RWPE2 (cell line): ENCODE data around the gene PCSK5.

ENCODE experiments used
- ATAC-seq: fragments of 200-7000 bp; cut with Tn5 transposase; 3 replicates; pipeline ENCODE4 v1.9.1; 2021; ENCODE audit warnings: low read depth
- DNase-seq: peaks from one replicate; pipeline ENCODE4 v3.0.0-alpha.2; 2020; ENCODE audit warnings: low spot score
- H3K27ac ChIP-seq: fragments of 450-650 bp; 2 replicates; pipeline ENCODE4 v1.5.1; 2017; ENCODE audit warnings: mild to moderate bottlenecking; ENCODE audit not compliant: poor library complexity, severe bottlenecking
- H3K27me3 ChIP-seq: fragments of 250-450 bp; sonication (Bioruptor Pico); 2 replicates; pipeline ENCODE4 v1.5.1; 2021; ENCODE audit warnings: mild to moderate bottlenecking, moderate library complexity; ENCODE audit not compliant: insufficient read depth, poor library complexity, severe bottlenecking
- H3K36me3 ChIP-seq: fragments of 250-450 bp; sonication (Bioruptor Pico); 2 replicates; pipeline ENCODE4 v1.5.1; 2020; ENCODE audit warnings: low read depth, mild to moderate bottlenecking, moderate library complexity
- H3K4me1 ChIP-seq: fragments of 250-450 bp; sonication (Bioruptor Pico); 2 replicates; pipeline ENCODE4 v1.5.1; 2021; ENCODE audit warnings: mild to moderate bottlenecking, moderate library complexity; ENCODE audit not compliant: insufficient read depth, poor library complexity, severe bottlenecking
- H3K4me3 ChIP-seq: fragments of 250-450 bp; sonication (Bioruptor Pico); 2 replicates; pipeline ENCODE4 v1.5.1; 2021; ENCODE audit warnings: mild to moderate bottlenecking, moderate library complexity; ENCODE audit not compliant: severe bottlenecking
- H3K9me3 ChIP-seq: fragments of 250-450 bp; sonication (Bioruptor Pico); 2 replicates; pipeline ENCODE4 v1.5.1; 2021; ENCODE audit warnings: mild to moderate bottlenecking, moderate library complexity; ENCODE audit not compliant: severe bottlenecking
- TF ChIP-seq, protein P1 (sequence below): fragments of 450-650 bp; IDR thresholded peaks from one replicate; pipeline ENCODE4 v1.5.1; 2017; ENCODE audit warnings: mild to moderate bottlenecking, moderate library complexity; ENCODE audit not compliant: poor library complexity, severe bottlenecking

Gene PCSK5

GRCh38 chr9:76401176-76401575 lies 510.7 kb downstream of the PCSK5 start:
- DNase-seq (no peak), ATAC-seq (no peak)
- H3K4me1 ChIP-seq, result no peaks in the 10 kb centered on the region
- no peaks in the 10 kb centered on the region for H3K9me3 ChIP-seq
- H3K27ac ChIP-seq, result no peak overlapping the region
- H3K36me3 ChIP-seq, result no peaks in the 10 kb centered on the region
- TF ChIP-seq, protein P1, sequence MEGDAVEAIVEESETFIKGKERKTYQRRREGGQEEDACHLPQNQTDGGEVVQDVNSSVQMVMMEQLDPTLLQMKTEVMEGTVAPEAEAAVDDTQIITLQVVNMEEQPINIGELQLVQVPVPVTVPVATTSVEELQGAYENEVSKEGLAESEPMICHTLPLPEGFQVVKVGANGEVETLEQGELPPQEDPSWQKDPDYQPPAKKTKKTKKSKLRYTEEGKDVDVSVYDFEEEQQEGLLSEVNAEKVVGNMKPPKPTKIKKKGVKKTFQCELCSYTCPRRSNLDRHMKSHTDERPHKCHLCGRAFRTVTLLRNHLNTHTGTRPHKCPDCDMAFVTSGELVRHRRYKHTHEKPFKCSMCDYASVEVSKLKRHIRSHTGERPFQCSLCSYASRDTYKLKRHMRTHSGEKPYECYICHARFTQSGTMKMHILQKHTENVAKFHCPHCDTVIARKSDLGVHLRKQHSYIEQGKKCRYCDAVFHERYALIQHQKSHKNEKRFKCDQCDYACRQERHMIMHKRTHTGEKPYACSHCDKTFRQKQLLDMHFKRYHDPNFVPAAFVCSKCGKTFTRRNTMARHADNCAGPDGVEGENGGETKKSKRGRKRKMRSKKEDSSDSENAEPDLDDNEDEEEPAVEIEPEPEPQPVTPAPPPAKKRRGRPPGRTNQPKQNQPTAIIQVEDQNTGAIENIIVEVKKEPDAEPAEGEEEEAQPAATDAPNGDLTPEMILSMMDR, result no peak
- H3K27me3 ChIP-seq, result no peaks in the 10 kb centered on the region
- H3K4me3 ChIP-seq, result no peak overlapping the region

- H3K9me3 ChIP-seq, result no peaks in the 10 kb centered on the region
- no peaks in the 10 kb centered on the region for H3K4me1 ChIP-seq
- H3K27ac ChIP-seq, result no peak overlapping the region
- 0 out of 3 replicates have a peak, but pooled peaks have one; percentile 24 for ATAC-seq
- no peaks in the 10 kb centered on the region for H3K36me3 ChIP-seq
- H3K4me3 ChIP-seq, result no peak overlapping the region
- H3K27me3 ChIP-seq, result no peaks in the 10 kb centered on the region
- no peak for DNase-seq
- TF ChIP-seq, protein P1, result no peak
Measured at GRCh38 chr9:76401580-76402354, 511.3 kb downstream of the PCSK5 start.

- TF ChIP-seq, protein P1, result peak; percentile 65
Measured at GRCh38 chr9:76403352-76403751, 512.9 kb downstream of the PCSK5 start.

GRCh38 chr9:76404401-76404800 lies 513.9 kb downstream of the PCSK5 start:
- Histone ChIP-seq H3K27me3 (no peaks in the 10 kb centered on the region), H3K36me3 (no peaks in the 10 kb centered on the region), H3K4me1 (no peaks in the 10 kb centered on the region), H3K4me3 (no peak overlapping the region), H3K9me3 (no peaks in the 10 kb centered on the region), H3K27ac (no peak overlapping the region)
- TF ChIP-seq, protein P1, result no peak
- no peak for DNase-seq
- ATAC-seq, result no peak

More at GRCh38 chr9:76403352-76403751, 512.9 kb downstream of the PCSK5 start:
- H3K4me1 ChIP-seq, result no peaks in the 10 kb centered on the region
- H3K27ac ChIP-seq, result no peak overlapping the region
- no peaks in the 10 kb centered on the region for H3K27me3 ChIP-seq
- no peaks in the 10 kb centered on the region for H3K9me3 ChIP-seq
- H3K4me3 ChIP-seq, result no peak overlapping the region
- ATAC-seq, result peak; percentile 85
- no peaks in the 10 kb centered on the region for H3K36me3 ChIP-seq
- no peak for DNase-seq

DNA sequence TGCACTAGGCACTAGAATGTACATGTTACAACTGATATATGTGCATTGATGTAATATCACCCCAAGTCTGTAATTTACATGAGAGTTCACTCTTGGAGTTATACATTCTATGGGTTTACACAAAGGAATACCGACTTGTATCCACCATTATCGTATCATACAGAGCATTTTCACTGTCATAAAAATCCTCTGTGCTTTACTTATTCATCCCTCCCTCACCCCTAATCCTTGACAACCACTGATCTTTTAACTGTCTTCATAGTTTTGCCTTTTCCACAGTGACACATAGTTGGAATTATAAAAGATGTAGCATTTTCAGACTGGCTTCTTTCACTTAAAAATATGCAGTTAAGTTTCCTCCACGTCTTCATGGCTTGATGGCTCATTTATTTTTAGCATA lies 514.9 kb downstream of the PCSK5 start:
- H3K36me3 ChIP-seq, result no peaks in the 10 kb centered on the region
- no peak overlapping the region for H3K4me3 ChIP-seq
- H3K9me3 ChIP-seq, result no peaks in the 10 kb centered on the region
- no peaks in the 10 kb centered on the region for H3K27me3 ChIP-seq
- ATAC-seq, result no peak
- H3K4me1 ChIP-seq, result no peaks in the 10 kb centered on the region
- TF ChIP-seq, protein P1, result no peak
- no peak for DNase-seq
- no peak overlapping the region for H3K27ac ChIP-seq
